ENCODE results near the gene SYNGAP1. TPM values are rescaled to one million over a fixed set of nuclear protein-coding genes. Genes with fewer than 3 reads are reported as not detected.

Gene SYNGAP1
- total RNA-seq, 4 donors from 2014 or later, result 6.2 to 7.3 (median 7.1) TPM

GRCh38 chr6:33433001-33433543 lies 13.2 kb downstream of the SYNGAP1 start:
- TF ChIP-seq CTCF (IDR thresholded peaks at IDR 0.05; ENCODE audit: low read depth), result no peak

- TF ChIP-seq CTCF (IDR thresholded peaks at IDR 0.05; ENCODE audit: low read depth), result no peak
These were observed 13.8 kb downstream of the SYNGAP1 start for GRCh38 chr6:33433544-33434191.

GRCh38 chr6:33434961-33435360 lies 15.1 kb downstream of the SYNGAP1 start:
- TF ChIP-seq CTCF (IDR thresholded peaks at IDR 0.05; ENCODE audit: low read depth), result no peak

GRCh38 chr6:33437666-33438065 lies 17.8 kb downstream of the SYNGAP1 start:
- TF ChIP-seq CTCF (IDR thresholded peaks at IDR 0.05; ENCODE audit: low read depth), result no peak

GRCh38 chr6:33438978-33439594 lies 19.2 kb downstream of the SYNGAP1 start:
- TF ChIP-seq CTCF (IDR thresholded peaks at IDR 0.05; ENCODE audit: low read depth), result no peak

GRCh38 chr6:33439956-33440648 lies 20.2 kb downstream of the SYNGAP1 start:
- no peak for TF ChIP-seq CTCF (IDR thresholded peaks at IDR 0.05; ENCODE audit: low read depth)

All from subcutaneous adipose tissue (tissue), 4 donors.